H1 (cell line): ENCODE measurements around the gene ELFN1. TPM values are rescaled to one million over a fixed set of nuclear protein-coding genes. Genes with fewer than 3 reads are reported as not detected.

Experiments
- CTCF ChIA-PET: fragments of 300-600 bp; sonication (Branson Sonifier 250); formaldehyde crosslinking; loops from one replicate; lab custom pipeline; 2021; ENCODE audit not compliant: partially characterized antibody; lab: Charles Lee
- POLR2A ChIA-PET: fragments of 300-600 bp; sonication (Branson Sonifier 250); formaldehyde crosslinking; loops from one replicate; lab custom pipeline; 2021; ENCODE audit warnings: inconsistent platforms; ENCODE audit not compliant: partially characterized antibody; lab: Charles Lee
- DNase-seq, 2 experiments: peaks; one replicate each; pipeline versions ENCODE4 v3.0.0 to v3.0.0-alpha.2; 2010 to 2022; ENCODE audit warnings: low spot score in 2 of 2, low read depth in 1 of 2, mixed read lengths in 1 of 2
- FAIRE-seq: peaks from 2 replicates; lab custom pipeline; 2011; peaks lifted over from hg19 to GRCh38; lab: Jason Lieb, UNC
- H2AFZ ChIP-seq: 2 replicates; pipeline ENCODE4 v1.8.1; 2012; ENCODE audit warnings: low read length, inconsistent platforms
- H2AK5ac ChIP-seq: 2 replicates; pipeline ENCODE4 v1.6.1; 2013; ENCODE audit warnings: low read depth, low read length
- H2BK120ac ChIP-seq: replicated peaks from 2 replicates; pipeline ENCODE3; 2013; ENCODE audit warnings: low read depth, low read length, inconsistent platforms
- H2BK12ac ChIP-seq: 2 replicates; pipeline ENCODE4 v1.6.1; 2013; ENCODE audit warnings: low read depth, low read length
- H2BK15ac ChIP-seq: 2 replicates; pipeline ENCODE4 v1.6.1; 2013; ENCODE audit warnings: low read length
- H2BK20ac ChIP-seq: 2 replicates; pipeline ENCODE4 v1.6.1; 2013; ENCODE audit warnings: low read length
- H2BK5ac ChIP-seq: 2 replicates; pipeline ENCODE4 v1.6.1; 2013; ENCODE audit warnings: low read depth, low read length
- H3K14ac ChIP-seq: 2 replicates; pipeline ENCODE4 v1.6.1; 2013; ENCODE audit warnings: inconsistent platforms; ENCODE audit not compliant: insufficient read length
- H3K18ac ChIP-seq: 2 replicates; pipeline ENCODE4 v1.6.1; 2013; ENCODE audit warnings: low read length; ENCODE audit errors: extremely low read depth
- H3K23ac ChIP-seq: 2 replicates; pipeline ENCODE4 v1.6.1; 2013; ENCODE audit warnings: inconsistent platforms; ENCODE audit not compliant: insufficient read length
- H3K23me2 ChIP-seq: 2 replicates; pipeline ENCODE4 v1.6.1; 2013; ENCODE audit warnings: low read depth, low read length
- H3K27ac ChIP-seq: 2 replicates; pipeline ENCODE4 v1.6.1; 2011; ENCODE audit warnings: low read depth, low read length, inconsistent platforms
- H3K27me3 ChIP-seq, 4 experiments: replicated peaks in 1 of 4; 1 replicate in 1 of 4; 2 replicates in 3 of 4; pipeline versions ENCODE4 v1.6.1 to v1.8.1; 2011 to 2013; ENCODE audit warnings: low read length in 3 of 4, mild to moderate bottlenecking in 3 of 4, inconsistent platforms in 2 of 4, mixed read lengths in 2 of 4, moderate library complexity in 1 of 4; ENCODE audit not compliant: control insufficient read depth in 3 of 4, insufficient read depth in 3 of 4; ENCODE audit errors: extremely low read depth in 1 of 4
- H3K36me3 ChIP-seq, 4 experiments: 2 replicates each; pipeline versions ENCODE4 v1.6.1 to v1.8.1; 2011 to 2013; ENCODE audit warnings: mild to moderate bottlenecking in 4 of 4, low read length in 3 of 4, moderate library complexity in 2 of 4, control low read depth in 1 of 4, inconsistent platforms in 1 of 4; ENCODE audit not compliant: insufficient read depth in 4 of 4, control insufficient read depth in 2 of 4
- H3K4ac ChIP-seq: replicated peaks from 2 replicates; pipeline ENCODE3; 2013; ENCODE audit warnings: low read length, low read depth, mixed read lengths, inconsistent platforms; ENCODE audit not compliant: insufficient read length
- H3K4me1 ChIP-seq, 4 experiments: replicated peaks in 1 of 4; 1 replicate in 1 of 4; 2 replicates in 3 of 4; pipeline versions ENCODE4 v1.6.1 to v1.8.1; 2011 to 2013; ENCODE audit warnings: low read length in 3 of 4, inconsistent platforms in 2 of 4, mixed read lengths in 1 of 4; ENCODE audit not compliant: insufficient read depth in 4 of 4, control insufficient read depth in 3 of 4
- H3K4me2 ChIP-seq, 2 experiments: 2 replicates each; pipeline versions ENCODE4 v1.6.1 to v1.8.1; 2011 to 2013; ENCODE audit warnings: low read depth in 2 of 2, low read length in 2 of 2, control low read depth in 1 of 2, inconsistent platforms in 1 of 2, mild to moderate bottlenecking in 1 of 2; ENCODE audit not compliant: insufficient read depth in 1 of 2
- H3K4me3 ChIP-seq, 4 experiments: fragments of 200-600, 300-600 bp in 1 of 4; sonication (generic), shearing (Covaris generic), sonication (Bioruptor Twin) in 1 of 4; 2 replicates each; pipeline versions ENCODE4 v1.5.1 to v1.8.1; 2011 to 2016; ENCODE audit warnings: low read length in 4 of 4, low read depth in 3 of 4, control low read depth in 2 of 4, inconsistent platforms in 2 of 4, mild to moderate bottlenecking in 2 of 4, mixed read lengths in 1 of 4, moderate library complexity in 1 of 4; ENCODE audit not compliant: insufficient read depth in 2 of 4; ENCODE audit errors: extremely low read depth in 1 of 4
- H3K56ac ChIP-seq: replicated peaks from 2 replicates; pipeline ENCODE3; 2013; ENCODE audit warnings: low read depth, mild to moderate bottlenecking, mixed read lengths, low read length, inconsistent platforms; ENCODE audit not compliant: insufficient read length
- H3K79me1 ChIP-seq: 2 replicates; pipeline ENCODE4 v1.6.1; 2013; ENCODE audit warnings: low read depth, low read length, control low read depth
- H3K79me2 ChIP-seq, 2 experiments: 2 replicates each; pipeline versions ENCODE4 v1.6.1 to v1.8.1; 2012 to 2013; ENCODE audit warnings: low read length in 2 of 2, mild to moderate bottlenecking in 2 of 2, inconsistent platforms in 1 of 2; ENCODE audit not compliant: insufficient read depth in 2 of 2, control insufficient read depth in 1 of 2
- H3K9ac ChIP-seq, 4 experiments: replicated peaks in 1 of 4; 1 replicate in 1 of 4; 2 replicates in 3 of 4; pipeline versions ENCODE4 v1.6.1 to v1.8.1; 2011 to 2013; ENCODE audit warnings: low read depth in 3 of 4, low read length in 3 of 4, control low read depth in 2 of 4, mild to moderate bottlenecking in 2 of 4, moderate library complexity in 2 of 4, inconsistent platforms in 1 of 4; ENCODE audit errors: extremely low read depth in 1 of 4
- H3K9me3 ChIP-seq, 2 experiments: 2 replicates each; pipeline versions ENCODE4 v1.6.1 to v1.8.1; 2012 to 2013; ENCODE audit warnings: mild to moderate bottlenecking in 2 of 2, moderate library complexity in 2 of 2, control low read depth in 1 of 2, inconsistent platforms in 1 of 2, low read depth in 1 of 2, low read length in 1 of 2, mixed read lengths in 1 of 2; ENCODE audit not compliant: insufficient read depth in 2 of 2
- H4K20me1 ChIP-seq, 2 experiments: replicated peaks in 1 of 2; 2 replicates each; pipeline versions ENCODE3 to v1.8.1; 2011 to 2013; ENCODE audit warnings: inconsistent platforms in 2 of 2, low read length in 2 of 2, mild to moderate bottlenecking in 1 of 2; ENCODE audit not compliant: insufficient read depth in 2 of 2, control insufficient read depth in 1 of 2
- H4K5ac ChIP-seq: 2 replicates; pipeline ENCODE4 v1.6.1; 2013; ENCODE audit warnings: low read length, low read depth, mixed read lengths, inconsistent platforms; ENCODE audit not compliant: insufficient read length
- H4K8ac ChIP-seq: 2 replicates; pipeline ENCODE4 v1.8.0; 2013; ENCODE audit warnings: mild to moderate bottlenecking, moderate library complexity, low read length, inconsistent platforms; ENCODE audit not compliant: insufficient read depth; ENCODE audit errors: extremely low read depth
- H4K91ac ChIP-seq: replicated peaks from 2 replicates; pipeline ENCODE3; 2013; ENCODE audit warnings: low read length, mixed read lengths, inconsistent platforms; ENCODE audit not compliant: insufficient read length
- BCL11A ChIP-seq, 2 experiments: IDR thresholded peaks; one replicate each; pipeline ENCODE4 v1.6.1; 2011; ENCODE audit warnings: low read depth in 2 of 2, low read length in 2 of 2, mild to moderate bottlenecking in 2 of 2
- CEBPB ChIP-seq: IDR thresholded peaks from 2 replicates; pipeline ENCODE4 v1.6.1; 2012; ENCODE audit warnings: low read depth, low read length
- EGR1 ChIP-seq: IDR thresholded peaks from 2 replicates; pipeline ENCODE4 v1.6.1; 2011; ENCODE audit warnings: low read depth, low read length, borderline replicate concordance
- GABPA ChIP-seq: IDR thresholded peaks from 2 replicates; pipeline ENCODE4 v1.6.1; 2011; ENCODE audit warnings: mild to moderate bottlenecking, low read length, moderate library complexity, borderline replicate concordance; ENCODE audit not compliant: insufficient read depth
- GTF2F1 ChIP-seq: IDR thresholded peaks from 2 replicates; pipeline ENCODE4 v1.6.1; 2012; ENCODE audit warnings: low read depth, low read length, improper control_type of control experiment, borderline replicate concordance
- JUND ChIP-seq: IDR thresholded peaks from 2 replicates; pipeline ENCODE4 v1.6.1; 2011; ENCODE audit warnings: mild to moderate bottlenecking, improper control_type of control experiment, low read length
- NANOG ChIP-seq: IDR thresholded peaks from 2 replicates; pipeline ENCODE4 v1.6.1; 2011; ENCODE audit warnings: low read length, low read depth, mild to moderate bottlenecking, inconsistent platforms; ENCODE audit not compliant: insufficient read depth, poor library complexity, severe bottlenecking
- SIN3A ChIP-seq, 2 experiments: IDR thresholded peaks in 1 of 2; conservative IDR thresholded peaks in 1 of 2; 2 replicates each; pipeline ENCODE4 v1.6.1; 2011 to 2012; ENCODE audit warnings: low read length in 2 of 2, improper control_type of control experiment in 1 of 2, low read depth in 1 of 2, mild to moderate bottlenecking in 1 of 2
- SP1 ChIP-seq: IDR thresholded peaks from 2 replicates; pipeline ENCODE4 v1.6.1; 2011; ENCODE audit warnings: low read depth, low read length
- SRF ChIP-seq: IDR thresholded peaks from 2 replicates; pipeline ENCODE4 v1.6.1; 2011; ENCODE audit warnings: mild to moderate bottlenecking, low read depth, low read length, moderate library complexity
- TCF12 ChIP-seq: IDR thresholded peaks from 2 replicates; pipeline ENCODE4 v1.6.1; 2011; ENCODE audit warnings: low read depth, mild to moderate bottlenecking, low read length
- TEAD4 ChIP-seq: IDR thresholded peaks from 2 replicates; pipeline ENCODE4 v1.6.1; 2012; ENCODE audit warnings: low read depth, low read length, inconsistent platforms, mixed read lengths
- WGBS, 2 experiments: shearing (Covaris generic) in 1 of 2; methylation state at CpG; one replicate each; pipeline versions ENCODE4 v1.1.6 to v1.1.7; 2013 to 2015; ENCODE audit warnings: low lambda C conversion rate in 2 of 2, mixed read lengths in 2 of 2, inconsistent platforms in 1 of 2, low coverage in 1 of 2, missing lambda C conversion rate in 1 of 2; ENCODE audit not compliant: insufficient replicate concordance in 2 of 2, insufficient coverage in 1 of 2, insufficient read length in 1 of 2; ENCODE audit errors: extremely low coverage in 1 of 2, missing lambda C conversion rate in 1 of 2; 5-methylcytosine and 5-hydroxymethylcytosine counted together
- polyA plus RNA-seq, 7 experiments: library from polyadenylated mRNA; depleted of rRNA in 3 of 7; stranded (reverse) in 5 of 7; unstranded in 2 of 7; fragments of >200 nt in 5 of 7; fragments of 200-250 nt in 2 of 7; gene quantifications; 1 replicate in 5 of 7; 2 replicates in 1 of 7; 4 replicates in 1 of 7; pipeline versions ENCODE4 v1.2.1 to v1.2.3, GENCODE V29; 2011 to 2013; ENCODE audit warnings: missing spikeins in 2 of 7, mixed read lengths in 2 of 7
- total RNA-seq: library from RNA; stranded (reverse); fragmentation: NEBNext Ultra II Directional; extraction: Animal tissue kit (Norgen Biotek cat#: 25700); gene quantifications from 2 replicates; pipeline ENCODE4 v1.2.1, GENCODE V29; 2021
- TF ChIP-seq, protein P1 (sequence below): IDR thresholded peaks from 2 replicates; pipeline ENCODE4 v1.6.1; 2012; ENCODE audit warnings: low read length, inconsistent platforms

Gene ELFN1
- total and polyA plus RNA-seq, 2 of the 8 experiments (the other 6 are each of a cell fraction or from before 2014, with no cell fraction given), result 2.0 to 4.5 TPM

DNA sequence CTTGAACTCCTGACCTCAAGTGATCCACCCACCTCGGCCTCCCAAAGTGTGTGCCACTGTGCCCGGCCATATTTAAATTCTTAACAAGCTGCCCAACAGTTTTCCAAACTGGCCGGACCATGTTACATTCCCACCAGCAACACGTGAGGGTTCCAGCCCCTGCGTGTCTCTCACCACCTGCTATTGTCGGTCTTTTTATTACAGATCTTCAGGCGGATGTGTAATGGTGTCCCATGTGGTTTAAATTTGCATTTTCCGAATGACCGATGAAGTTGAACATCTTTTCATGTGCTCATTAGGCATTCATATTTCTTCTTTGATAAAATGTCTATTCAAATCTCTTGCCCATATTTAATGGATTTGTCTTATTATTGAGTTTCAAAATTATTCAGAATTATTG is 11.5 kb downstream of the ELFN1 start:
- Histone ChIP-seq H3K79me1 (peaks cover 4% of the 10 kb centered on the region; the same call in 1 of the 2 replicates), H3K4ac (no peak overlapping the region), H3K4me3 (no peak overlapping the region), H3K9me3 (peaks cover 5 to 8% of the 10 kb centered on the region in 2 experiments; a peak in 3 of 4 replicates), H3K9ac (no peak overlapping the region), H4K5ac (no peak overlapping the region), H2AFZ (no peak overlapping the region), H3K4me1 (no peaks in the 10 kb centered on the region; a peak in 2 of 7 replicates), H4K8ac (no peak overlapping the region; the same call in 1 of the 2 replicates), H3K27ac (no peak overlapping the region), H4K91ac (no peak overlapping the region), H3K4me2 (no peak overlapping the region), H3K18ac (no peak overlapping the region), H2BK5ac (no peak overlapping the region), H2BK12ac (no peak overlapping the region), H2AK5ac (no peak overlapping the region), H3K14ac (no peak overlapping the region), H3K56ac (no peak overlapping the region), H4K20me1 (peaks cover 0 to 10% of the 10 kb centered on the region in 2 experiments), H3K23me2 (no peaks in the 10 kb centered on the region), H3K27me3 (no peaks in the 10 kb centered on the region), H3K23ac (no peak overlapping the region), H2BK20ac (no peak overlapping the region), H2BK15ac (no peak overlapping the region), H3K36me3 (no peaks in the 10 kb centered on the region), H3K79me2 (no peaks in the 10 kb centered on the region), H2BK120ac (no peak overlapping the region)
- WGBS, 2 experiments, result 82% methylated on average over 9 of the region's 9 CpGs; no CpG with 5 or more reads in 1 of the 2 experiments
- DNase-seq (no peak), FAIRE-seq (no peak)
- ChIA-PET POLR2A (interaction anchor here (1.1 kb wide), 1 partner anchor 10 kb away, joined by 3 read pairs; no protein-coding TSS in a partner anchor), CTCF (interaction anchor here (1.1 kb wide), 1 partner anchor 77 kb away, joined by 3 read pairs; no protein-coding TSS in a partner anchor)
- TF ChIP-seq TCF12, result no peak
- TF ChIP-seq NANOG, result no peak
- TF ChIP-seq SP1, result no peak
- TF ChIP-seq CEBPB, result no peak
- no peak for TF ChIP-seq JUND
- TF ChIP-seq SRF, result no peak
- no peak for TF ChIP-seq TEAD4
- TF ChIP-seq, protein P1, sequence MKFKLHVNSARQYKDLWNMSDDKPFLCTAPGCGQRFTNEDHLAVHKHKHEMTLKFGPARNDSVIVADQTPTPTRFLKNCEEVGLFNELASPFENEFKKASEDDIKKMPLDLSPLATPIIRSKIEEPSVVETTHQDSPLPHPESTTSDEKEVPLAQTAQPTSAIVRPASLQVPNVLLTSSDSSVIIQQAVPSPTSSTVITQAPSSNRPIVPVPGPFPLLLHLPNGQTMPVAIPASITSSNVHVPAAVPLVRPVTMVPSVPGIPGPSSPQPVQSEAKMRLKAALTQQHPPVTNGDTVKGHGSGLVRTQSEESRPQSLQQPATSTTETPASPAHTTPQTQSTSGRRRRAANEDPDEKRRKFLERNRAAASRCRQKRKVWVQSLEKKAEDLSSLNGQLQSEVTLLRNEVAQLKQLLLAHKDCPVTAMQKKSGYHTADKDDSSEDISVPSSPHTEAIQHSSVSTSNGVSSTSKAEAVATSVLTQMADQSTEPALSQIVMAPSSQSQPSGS, result no peak
- TF ChIP-seq GABPA, result no peak
- TF ChIP-seq GTF2F1, result no peak
- no peak for TF ChIP-seq EGR1
- no peak for TF ChIP-seq BCL11A (IDR thresholded peaks at IDR 0.05; ENCODE audit: low read depth in 2 of 2, low read length in 2 of 2)
- TF ChIP-seq SIN3A (conservative IDR thresholded peaks at IDR 0.05 in 1 of 2, IDR thresholded peaks at IDR 0.05 in 1 of 2; ENCODE audit: low read depth in 1 of 2, low read length in 2 of 2), result no peak
